Skeletal muscle cell (primary cell): ENCODE data around the gene CHMP4B.

Experiments
- DNase-seq: peaks from one replicate; pipeline ENCODE4 v3.0.0-alpha.2; 2010; ENCODE audit warnings: low read depth
- H3K4me3 ChIP-seq: 2 replicates; pipeline ENCODE4 v1.5.1; 2011; ENCODE audit warnings: low read depth, mild to moderate bottlenecking, control low read depth, low read length, moderate library complexity

Gene CHMP4B

DNA sequence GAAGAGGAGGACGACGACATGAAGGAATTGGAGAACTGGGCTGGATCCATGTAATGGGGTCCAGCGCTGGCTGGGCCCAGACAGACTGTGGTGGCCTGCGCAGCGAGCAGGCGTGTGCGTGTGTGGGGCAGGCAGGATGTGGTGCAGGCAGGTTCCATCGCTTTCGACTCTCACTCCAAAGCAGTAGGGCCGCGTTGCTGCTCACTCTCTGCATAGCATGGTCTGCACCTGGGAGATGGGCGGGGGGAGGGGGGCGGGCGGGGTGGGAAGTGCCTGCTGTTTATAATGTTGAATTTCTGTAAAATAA lies 42.3 kb downstream of the CHMP4B start:
- no peak overlapping the region for H3K4me3 ChIP-seq
- no peak for DNase-seq

DNA sequence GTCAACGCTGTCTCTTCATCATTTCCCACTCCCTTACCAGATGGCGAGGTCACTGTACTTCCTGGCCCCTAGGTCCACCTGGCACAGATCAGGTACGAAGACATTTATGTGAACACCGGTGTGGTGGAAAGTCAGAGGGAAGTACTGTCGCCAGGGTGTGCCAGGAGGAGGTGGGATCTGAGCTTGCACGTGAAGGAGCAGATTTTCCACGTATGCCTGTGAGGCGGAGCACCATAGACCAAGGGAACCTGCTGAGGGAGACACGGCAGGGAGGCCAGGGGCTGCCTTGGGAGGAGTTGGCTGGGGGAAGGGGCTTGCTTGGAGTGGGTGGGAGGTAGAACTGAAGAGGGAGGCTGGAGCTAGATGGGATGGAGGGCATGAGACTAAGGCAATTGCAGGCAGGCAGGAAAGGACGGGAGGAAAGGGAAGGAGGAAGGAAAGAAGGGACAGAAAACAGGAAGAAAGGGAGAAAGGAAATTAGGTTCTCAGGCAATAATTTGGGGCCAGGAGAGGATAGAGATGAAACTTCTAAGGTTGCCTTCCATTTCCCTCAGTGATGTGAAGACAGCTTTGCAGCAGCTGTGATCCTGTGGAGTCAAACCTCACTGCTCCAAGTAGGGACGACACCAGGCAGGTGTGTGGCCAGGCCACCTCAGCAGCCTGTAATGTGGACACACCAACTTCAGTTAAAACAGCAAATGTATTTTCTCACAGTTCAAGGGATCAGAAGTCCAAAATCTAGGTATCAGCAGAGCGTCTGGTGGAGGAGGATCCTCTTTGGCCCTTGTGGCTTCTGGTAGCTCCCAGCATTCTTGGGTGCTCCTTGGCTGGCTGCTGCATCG lies 46.8 kb downstream of the CHMP4B start:
- DNase-seq = no peak
- no peak overlapping the region for H3K4me3 ChIP-seq

DNA sequence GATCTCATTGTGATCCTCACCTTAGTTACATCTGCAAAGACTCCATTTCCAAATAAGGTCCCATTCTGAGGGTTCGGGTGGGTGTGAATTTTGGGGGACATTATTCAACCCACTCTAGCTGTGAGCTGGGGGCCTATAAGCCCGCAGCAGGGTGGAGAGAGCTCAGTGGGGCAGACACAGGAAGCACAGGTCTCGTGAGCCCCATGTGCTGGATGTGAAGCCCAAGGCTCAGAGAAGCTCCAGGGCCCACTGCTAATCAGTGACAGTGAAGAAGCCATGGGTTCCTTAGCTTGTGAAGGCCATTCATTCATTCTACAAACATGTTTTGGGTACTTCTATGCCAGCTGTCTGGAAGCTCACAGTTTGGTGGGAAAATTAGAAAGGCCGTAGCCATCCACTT lies 47.5 kb downstream of the CHMP4B start:
- H3K4me3 ChIP-seq = no peak overlapping the region
- no peak for DNase-seq

DNA sequence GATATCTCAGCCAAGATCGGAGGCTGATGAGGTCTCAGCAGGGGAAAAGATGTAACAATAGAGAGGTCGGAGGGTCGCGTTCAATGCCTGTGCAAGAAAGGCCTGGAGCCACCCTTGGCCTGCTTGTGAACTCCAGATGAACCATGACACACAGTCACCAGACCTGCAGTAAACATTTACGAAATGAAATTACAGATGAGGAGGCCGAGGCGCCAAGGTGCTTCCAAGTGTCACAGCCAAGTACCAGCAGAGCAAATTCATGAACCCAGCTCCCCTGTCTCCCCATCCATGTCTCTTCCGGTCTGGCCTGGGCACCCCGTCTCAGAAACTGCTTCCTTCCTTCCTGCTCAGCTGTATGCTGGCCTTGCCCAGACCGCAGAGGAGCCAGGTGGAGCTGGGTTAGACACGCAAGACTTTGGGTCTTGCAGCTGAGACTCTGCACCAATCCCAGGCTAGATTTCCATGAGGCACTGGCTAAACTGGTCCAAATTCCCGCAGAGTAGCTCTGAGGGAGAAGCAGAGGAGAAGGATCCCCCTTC lies 48.1 kb downstream of the CHMP4B start:
- DNase-seq = no peak
- H3K4me3 ChIP-seq = no peak overlapping the region

DNA sequence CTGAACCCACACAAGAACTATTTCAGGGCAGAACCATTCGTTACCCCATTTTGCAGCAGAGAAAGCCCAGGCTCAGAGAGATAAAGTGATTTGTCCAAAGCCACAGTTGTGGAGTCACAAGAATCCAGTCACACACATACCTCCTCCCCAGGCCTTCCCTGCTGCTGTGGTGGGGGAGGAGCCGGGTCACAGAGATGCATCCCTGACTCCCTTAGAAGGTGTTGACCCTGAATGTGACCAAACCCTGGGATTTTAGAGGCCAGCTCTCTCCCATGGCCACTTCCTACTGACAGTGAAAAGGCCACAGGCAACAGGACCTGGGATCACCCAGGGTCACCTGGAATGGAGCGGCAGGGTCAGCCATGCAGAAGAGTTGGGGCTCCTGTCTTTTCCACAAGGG lies 48.6 kb downstream of the CHMP4B start:
- H3K4me3 ChIP-seq = no peak overlapping the region
- DNase-seq = no peak

DNA sequence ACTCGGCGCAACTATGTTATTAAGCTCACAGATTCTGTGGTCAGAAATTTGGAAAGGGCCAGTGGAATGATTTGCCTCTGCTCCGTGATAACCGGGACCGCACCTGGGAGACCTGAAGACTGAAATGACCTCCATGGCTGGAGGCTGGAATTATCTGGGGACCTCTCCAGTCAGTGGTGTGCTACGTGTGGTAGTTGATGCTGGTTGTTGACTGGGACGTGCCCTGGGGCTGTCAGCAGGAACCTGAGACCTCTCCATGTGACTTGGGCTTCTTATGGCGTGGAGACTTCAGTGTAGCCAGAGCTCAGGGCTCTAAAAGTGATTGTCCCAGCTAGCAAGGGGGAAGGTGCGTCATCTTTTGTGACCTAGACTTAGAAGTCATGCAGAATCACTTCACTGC lies 50.3 kb downstream of the CHMP4B start:
- no peak for DNase-seq
- H3K4me3 ChIP-seq = no peak overlapping the region

DNA sequence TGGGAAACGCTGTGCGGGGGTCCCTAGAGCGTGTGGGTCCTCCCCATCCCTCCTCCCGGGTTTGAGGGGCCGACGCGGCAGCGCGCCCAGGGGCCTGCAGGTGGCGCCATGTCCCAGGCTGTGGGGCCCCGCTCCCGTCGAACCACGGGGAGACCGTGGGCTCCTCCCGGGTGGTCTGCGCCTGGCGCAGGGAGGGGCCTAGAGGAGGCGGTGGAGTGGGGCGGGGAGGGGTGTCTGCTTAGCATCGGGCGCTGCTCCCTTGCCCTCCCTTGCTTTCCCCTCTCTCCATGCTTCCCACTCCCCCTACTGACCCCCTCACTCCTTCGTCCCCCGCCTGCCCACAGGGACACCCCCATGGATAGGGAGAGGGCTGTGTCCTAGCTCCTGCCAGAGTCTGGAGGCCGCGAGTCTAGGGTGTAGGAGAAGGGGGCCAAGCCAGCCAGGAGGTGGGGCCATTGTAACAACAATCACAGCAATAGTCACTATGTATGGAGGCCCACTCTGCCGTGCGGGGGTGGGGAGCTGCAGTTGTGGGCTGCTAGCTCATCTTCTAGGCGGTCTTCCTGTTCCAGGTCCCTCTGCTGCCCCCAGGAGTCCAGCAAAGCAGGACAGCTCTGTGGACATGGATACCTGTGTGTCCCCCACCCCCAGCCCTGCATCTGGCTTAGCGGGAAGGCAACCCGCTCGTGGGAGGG lies 51.7 kb downstream of the CHMP4B start:
- H3K4me3 ChIP-seq = peak overlapping the region; percentile 31
- DNase-seq = peak; percentile 23

DNA sequence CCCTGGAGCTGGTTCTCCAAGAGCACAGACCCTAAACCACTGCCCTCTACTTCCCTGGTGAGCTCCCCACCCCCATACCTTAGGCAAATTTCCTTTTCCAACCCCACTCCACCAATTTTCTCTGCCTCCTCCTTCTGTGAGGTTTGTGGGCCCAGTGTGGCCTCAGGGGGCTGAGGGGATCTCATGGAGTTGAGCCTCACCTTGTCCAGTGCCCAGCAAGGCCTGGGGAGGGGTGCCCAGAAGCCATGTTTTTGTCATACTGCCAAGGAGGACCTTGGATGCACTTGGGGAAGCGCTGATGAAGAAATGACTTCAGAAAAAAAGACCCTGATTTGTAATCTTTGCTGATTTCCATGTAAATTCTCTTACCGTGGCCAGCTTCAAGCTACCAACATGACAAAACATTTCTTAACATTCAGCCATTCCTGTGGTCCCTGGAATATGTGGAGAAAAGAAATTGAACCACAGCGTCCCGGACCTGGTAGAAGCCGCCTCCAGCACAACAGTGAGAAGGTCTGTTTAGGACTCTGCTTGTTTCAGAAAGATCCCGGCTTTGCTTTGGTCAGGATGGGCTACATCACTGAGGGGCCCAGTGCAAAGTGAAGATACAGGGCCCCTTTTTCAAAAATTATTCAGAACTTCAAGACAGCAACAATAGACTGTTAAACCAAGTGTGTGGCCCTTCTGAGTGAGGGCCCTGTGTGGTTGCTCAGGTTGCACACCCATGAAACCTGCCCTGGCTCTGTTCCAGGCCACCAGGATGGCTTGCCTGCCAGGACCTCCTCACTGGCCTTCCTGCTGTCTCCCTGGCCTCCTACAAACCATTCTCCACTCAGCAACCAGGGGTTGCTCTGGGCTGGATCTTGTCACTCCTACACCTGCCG lies 52.5 kb downstream of the CHMP4B start:
- no peak for DNase-seq
- H3K4me3 ChIP-seq = no peak overlapping the region

DNA sequence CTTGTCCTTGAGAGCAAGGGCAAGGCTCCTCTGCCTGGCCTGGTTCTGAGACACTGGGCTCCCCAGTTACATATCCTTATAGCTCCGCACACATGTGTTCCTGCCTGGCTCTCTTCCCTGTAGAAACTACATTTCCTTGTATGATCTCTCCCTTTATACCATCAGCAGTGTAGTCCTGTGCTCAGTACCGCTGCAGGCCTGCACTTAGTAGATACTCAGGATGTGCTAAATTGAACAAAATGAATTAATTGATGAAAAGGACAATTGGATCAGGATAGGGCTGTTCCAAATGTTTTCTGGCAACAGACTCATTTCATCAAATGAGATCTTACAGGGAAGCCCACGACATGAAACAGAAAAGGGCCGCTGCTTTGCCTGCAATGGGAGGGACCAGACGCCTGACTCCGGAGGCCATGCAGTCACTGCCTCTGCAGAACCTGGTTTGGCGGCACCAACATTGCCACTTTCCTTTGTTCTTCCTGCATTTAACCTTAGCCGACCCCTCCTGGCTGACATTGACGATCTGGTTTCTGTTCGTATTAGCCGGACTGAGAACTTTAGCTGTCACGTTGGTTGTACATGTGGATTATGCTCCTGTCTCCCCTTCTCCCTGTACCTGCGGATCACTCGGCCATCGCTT lies 53.3 kb downstream of the CHMP4B start:
- DNase-seq = no peak
- H3K4me3 ChIP-seq = no peak overlapping the region

DNA sequence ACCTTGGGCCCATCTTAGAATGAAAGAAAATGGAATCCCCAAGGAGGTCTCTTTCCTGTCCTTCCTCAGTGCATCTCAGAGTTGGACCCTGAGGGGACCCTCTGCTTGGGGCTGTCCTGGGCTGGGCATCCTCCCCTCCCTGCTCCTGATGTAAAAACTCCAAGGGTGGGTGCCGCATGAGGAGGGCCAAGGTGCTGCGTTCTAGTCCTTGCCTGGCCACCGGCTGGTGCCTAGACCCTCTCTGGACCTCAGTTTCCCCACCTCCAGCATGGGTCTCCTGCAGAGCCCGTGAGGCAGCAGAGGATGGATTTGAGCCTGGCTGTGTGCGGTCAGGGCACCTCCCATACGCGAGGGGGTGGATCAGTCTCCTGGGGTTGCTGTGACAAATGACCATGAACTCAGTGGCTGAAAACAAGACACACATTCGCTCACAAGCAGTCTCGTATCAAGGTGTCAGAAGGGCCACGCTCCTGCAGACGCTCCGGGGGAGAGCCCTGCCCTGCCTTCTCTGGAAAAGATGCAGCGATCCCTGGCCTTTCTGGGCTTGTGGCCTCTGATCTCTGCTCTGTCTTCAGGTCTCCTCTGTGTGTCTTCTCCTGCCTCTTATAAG lies 54.7 kb downstream of the CHMP4B start:
- no peak overlapping the region for H3K4me3 ChIP-seq

DNA sequence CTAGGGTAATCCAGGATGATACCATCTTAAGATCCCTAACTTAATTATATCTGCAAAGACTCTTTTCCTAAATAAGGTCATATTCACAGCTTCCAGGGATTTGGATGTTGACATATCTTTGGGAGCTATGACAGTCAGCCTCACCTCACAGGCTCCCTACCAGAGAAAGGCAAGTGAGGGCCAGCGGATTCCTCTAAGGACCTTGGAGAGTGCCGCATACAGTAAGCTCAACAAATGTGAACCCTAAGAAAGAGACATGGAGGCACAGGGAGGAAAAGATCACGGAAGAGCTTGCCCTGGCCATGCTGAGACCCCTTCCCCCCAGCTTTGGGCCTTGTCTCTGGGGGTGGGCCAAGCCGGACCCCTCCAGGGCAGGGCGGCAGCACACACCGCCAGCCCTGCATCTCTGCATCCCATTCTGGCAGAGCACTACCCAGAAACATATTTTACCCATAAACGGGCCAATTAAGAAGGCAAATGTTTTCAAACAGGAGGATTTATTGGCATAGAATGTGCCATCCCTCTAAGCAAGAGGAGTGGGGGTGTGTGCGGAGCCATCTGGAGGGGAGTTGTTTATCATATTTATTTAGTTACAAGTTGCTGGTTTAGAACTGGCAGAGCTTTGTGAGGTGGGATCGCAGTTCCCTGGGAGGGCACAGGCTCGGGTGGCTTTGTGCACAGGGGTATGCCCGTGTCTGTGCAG lies 55.4 kb downstream of the CHMP4B start:
- H3K4me3 ChIP-seq = no peak overlapping the region
- no peak for DNase-seq

More for the DNA sequence above, 54.7 kb downstream of the CHMP4B start:
- DNase-seq = no peak

DNA sequence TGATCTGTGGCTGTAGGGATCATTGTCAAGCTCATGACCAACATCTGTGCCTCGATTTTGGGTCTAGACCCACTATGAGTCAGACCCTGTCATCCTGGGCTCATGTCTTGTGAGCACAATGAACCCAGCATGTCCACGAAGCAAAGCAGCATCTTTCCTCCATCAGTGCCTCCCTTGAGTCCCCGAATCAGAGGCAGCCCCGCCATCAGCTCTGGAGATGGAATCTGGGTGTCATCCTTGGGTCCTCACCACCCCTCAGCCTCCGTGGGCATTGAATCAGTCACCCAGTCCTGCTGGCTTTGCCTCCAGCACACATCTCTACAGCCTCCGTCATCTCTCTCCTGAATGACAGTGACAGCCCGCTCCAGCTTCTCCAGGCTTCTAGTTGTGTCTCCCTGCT lies 56.9 kb downstream of the CHMP4B start:
- H3K4me3 ChIP-seq = no peak overlapping the region
- no peak for DNase-seq

DNA sequence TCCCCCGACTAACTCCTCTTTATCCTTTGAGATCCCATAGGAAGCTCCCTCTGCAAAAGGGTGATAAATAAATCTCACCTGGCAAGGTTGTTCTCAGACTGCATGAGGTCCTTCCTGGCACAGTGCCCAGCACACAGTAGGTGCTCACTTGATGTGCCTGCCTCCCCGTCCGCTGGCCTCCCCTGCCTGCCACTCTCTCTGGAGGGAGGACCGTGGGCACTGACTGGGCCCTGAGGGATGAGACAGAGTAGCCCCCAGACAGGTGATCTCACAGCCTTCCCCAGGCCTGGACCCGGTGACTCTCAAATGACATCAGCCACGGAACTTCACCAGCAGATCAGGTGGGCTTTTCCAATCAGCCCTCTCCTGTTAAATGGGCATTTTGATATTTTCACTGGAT lies 57.4 kb downstream of the CHMP4B start:
- no peak for DNase-seq
- no peak overlapping the region for H3K4me3 ChIP-seq

DNA sequence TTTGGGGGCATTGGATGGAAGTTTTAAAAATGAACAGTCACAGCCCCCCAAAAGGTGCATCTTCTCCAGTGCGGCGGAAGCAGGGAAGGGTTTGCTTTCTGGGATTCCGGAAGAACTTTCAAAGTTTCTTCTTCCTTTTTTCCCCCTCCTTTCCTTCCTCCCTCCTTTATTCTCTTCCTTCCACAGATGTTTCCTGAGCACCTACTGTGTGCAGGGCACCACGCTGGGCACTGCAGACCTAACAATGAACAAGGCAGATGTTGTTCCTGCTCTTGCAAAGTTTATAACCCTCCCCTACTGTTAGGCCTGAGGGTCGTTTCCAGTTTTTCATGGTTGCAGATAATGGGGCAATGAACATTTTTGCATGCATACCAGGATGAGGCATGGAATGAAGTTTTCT lies 58.1 kb downstream of the CHMP4B start:
- H3K4me3 ChIP-seq = no peak overlapping the region
- DNase-seq = no peak

DNA sequence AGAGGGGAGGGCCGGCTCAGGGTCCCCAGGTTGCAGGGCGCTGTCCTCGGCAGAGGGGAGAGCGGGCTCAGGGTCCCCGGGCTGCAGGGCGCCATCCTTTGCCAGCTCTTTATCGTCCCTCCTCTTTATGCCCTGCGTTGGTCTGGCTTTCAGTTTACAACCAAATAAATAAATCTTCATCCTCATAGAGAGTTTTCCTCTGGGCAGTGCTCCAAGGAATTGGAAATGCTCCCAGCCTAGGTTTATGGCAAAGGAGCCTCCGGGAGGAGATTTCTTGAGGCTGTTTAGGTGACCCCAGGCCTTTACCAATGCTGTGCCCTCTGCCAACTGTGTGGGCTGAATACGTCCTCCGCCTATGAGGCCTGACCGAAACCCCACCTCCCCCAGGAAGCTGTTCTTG lies 60.2 kb downstream of the CHMP4B start:
- no peak for DNase-seq
- no peak overlapping the region for H3K4me3 ChIP-seq

DNA sequence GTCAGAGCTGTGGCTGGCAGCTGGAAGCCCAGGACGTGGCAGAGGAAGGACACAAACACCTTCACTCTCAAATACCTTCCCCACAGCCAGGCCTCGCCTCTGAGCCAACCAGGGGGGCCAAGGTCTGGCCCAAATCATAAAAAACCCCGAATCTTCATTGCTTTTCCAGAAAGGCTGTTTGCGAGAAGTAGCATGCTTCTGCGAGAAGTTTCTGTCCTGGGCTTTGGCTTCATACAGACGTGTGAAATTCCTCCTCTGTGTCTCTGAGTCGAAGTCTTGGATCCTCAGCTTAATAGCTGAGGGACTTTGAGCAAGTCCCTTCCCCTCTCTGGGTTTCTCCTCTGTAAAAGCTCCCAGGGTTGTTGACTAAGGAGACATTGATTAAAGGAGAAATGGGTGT lies 63.0 kb downstream of the CHMP4B start:
- no peak for DNase-seq
- no peak overlapping the region for H3K4me3 ChIP-seq

DNA sequence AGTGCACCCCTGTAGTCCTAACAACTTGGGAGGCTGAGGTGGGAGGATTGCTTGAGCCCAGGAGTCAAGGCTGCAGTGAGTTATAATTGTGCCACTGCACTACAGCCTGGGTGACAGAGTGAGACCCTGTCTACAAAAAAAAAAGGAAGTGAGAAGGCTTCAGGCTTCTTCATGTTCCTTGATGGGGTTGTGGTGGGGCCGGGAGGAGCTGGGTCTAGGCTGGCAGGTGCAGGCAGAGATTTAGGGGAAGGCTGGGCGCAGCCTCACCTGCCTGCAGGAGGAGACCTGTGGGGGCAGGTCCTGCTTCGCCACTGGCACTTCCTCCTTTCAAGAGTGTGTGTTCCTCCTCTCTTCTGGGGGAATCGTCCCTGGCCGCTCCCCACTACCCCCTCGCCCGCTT lies 63.9 kb downstream of the CHMP4B start:
- no peak for DNase-seq

DNA sequence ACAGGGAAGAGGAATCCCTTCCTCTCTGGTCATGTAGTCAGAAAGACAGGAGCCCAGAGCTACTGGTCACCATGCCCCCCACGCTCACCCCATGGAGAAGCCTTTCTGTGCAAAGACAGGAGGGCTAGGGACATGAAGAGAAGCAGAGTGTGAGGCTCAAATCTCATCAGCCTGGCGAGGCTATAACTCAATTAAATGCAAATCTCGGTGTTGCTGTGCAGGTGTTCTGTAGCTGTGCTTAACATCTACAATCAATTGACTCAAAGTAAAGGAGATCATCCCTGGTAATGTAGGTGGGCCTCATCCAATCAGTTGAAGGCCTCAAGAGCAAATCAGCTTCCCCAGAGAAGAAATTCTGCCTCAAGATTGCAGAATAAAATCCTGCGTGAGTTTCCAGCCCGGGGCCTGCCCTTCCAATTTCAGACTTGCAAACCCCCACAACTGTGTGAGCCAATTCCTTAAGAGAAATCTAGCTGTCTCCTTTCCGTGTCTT lies 64.4 kb downstream of the CHMP4B start:
- no peak for DNase-seq
- no peak overlapping the region for H3K4me3 ChIP-seq

More for the DNA sequence above, 63.9 kb downstream of the CHMP4B start:
- H3K4me3 ChIP-seq = no peak overlapping the region
